Kidney (tissue), 14 donors: ENCODE data around the gene NPAS3. TPM values are rescaled to one million over a fixed set of nuclear protein-coding genes. Genes with fewer than 3 reads are reported as not detected.

Source experiments
- DNase-seq, 5 donors: peaks; one replicate each; pipeline ENCODE4 v3.0.0-alpha.2; 2013 to 2020
- FAIRE-seq: peaks from 2 replicates; lab custom pipeline; 2012; peaks lifted over from hg19 to GRCh38; lab: Jason Lieb, UNC
- H3K27ac ChIP-seq, 2 donors: one replicate each; pipeline ENCODE4 v1.7.0; 2013; ENCODE audit warnings: low read depth in 2 of 2, low read length in 2 of 2, inconsistent platforms in 1 of 2
- H3K27me3 ChIP-seq: one replicate; pipeline ENCODE4 v1.7.1; 2013; ENCODE audit warnings: low read length, inconsistent platforms; ENCODE audit not compliant: control insufficient read depth, insufficient read depth
- H3K36me3 ChIP-seq, 3 donors: one replicate each; pipeline versions ENCODE4 v1.7.0 to v1.7.1; 2013; ENCODE audit warnings: low read length in 3 of 3, control low read depth in 1 of 3, inconsistent platforms in 1 of 3; ENCODE audit not compliant: insufficient read depth in 3 of 3, control insufficient read depth in 2 of 3
- H3K4me1 ChIP-seq, 3 donors: one replicate each; pipeline versions ENCODE4 v1.7.0 to v1.7.1; 2013; ENCODE audit warnings: low read length in 3 of 3, inconsistent platforms in 1 of 3, low read depth in 1 of 3; ENCODE audit not compliant: control insufficient read depth in 2 of 3, insufficient read depth in 2 of 3
- H3K4me3 ChIP-seq, 3 donors: one replicate each; pipeline versions ENCODE4 v1.7.0 to v1.8.1; 2013; ENCODE audit warnings: low read length in 3 of 3, control low read depth in 1 of 3, inconsistent platforms in 1 of 3
- H3K9ac ChIP-seq, 3 donors: one replicate each; pipeline versions ENCODE4 v1.7.0 to v1.7.1; 2013; ENCODE audit warnings: low read length in 3 of 3, control low read depth in 1 of 3, inconsistent platforms in 1 of 3
- H3K9me3 ChIP-seq, 3 donors: one replicate each; pipeline versions ENCODE4 v1.7.0 to v1.7.1; 2013; ENCODE audit warnings: low read length in 3 of 3, control low read depth in 1 of 3, inconsistent platforms in 1 of 3; ENCODE audit not compliant: control insufficient read depth in 2 of 3, insufficient read depth in 1 of 3
- intact Hi-C: fragments of 100-400 bp; cut with DNase I; formaldehyde crosslinking; loops from one replicate; pipeline ENCODE4 v1.11.1; 2022
- polyA plus RNA-seq: library from polyadenylated mRNA; stranded (reverse); fragments of 350-450 nt; fragmentation: Illumina TruSeq; extraction: RNeasy Lipid Tissue Mini Kit (QIAGEN cat#74804); gene quantifications from one replicate; pipeline ENCODE4 v1.2.3, GENCODE V29; 2014; ENCODE audit warnings: low read depth, low replicate concordance; ENCODE audit not compliant: insufficient read depth
- total RNA-seq: library from RNA; stranded (reverse); fragmentation: NEBNext Ultra II Directional; extraction: Animal tissue kit (Norgen Biotek cat#: 25700); gene quantifications from one replicate; pipeline ENCODE4 v1.2.1, GENCODE V29; 2021
- TF ChIP-seq, protein P1 (sequence below): IDR thresholded peaks from 3 replicates; pipeline ENCODE4 v1.5.1; 2012; ENCODE audit warnings: mild to moderate bottlenecking, moderate library complexity, borderline replicate concordance; ENCODE audit not compliant: insufficient read depth; ENCODE audit errors: extremely low read depth
- donor health status: control.
- donor health status: control.
- donor health status: control.
- donor health status: control.
- donor health status: control.
- donor health status: DM: yes; HTN: yes; CAD: no.
- donor health status: Normal renal cell carcinoma (clear cell type).

NPAS3 gene
- total and polyA plus RNA-seq, 2 donors from 2014 or later = 0.82 to 5.0 TPM

- no peaks in the 10 kb centered on the region for H3K36me3 ChIP-seq
- DNase-seq (no peak), FAIRE-seq (no peak)
- no peaks in the 10 kb centered on the region for H3K27me3 ChIP-seq
- no peak overlapping the region for H3K4me3 ChIP-seq
- H3K27ac ChIP-seq = no peak overlapping the region
- H3K9me3 ChIP-seq = no peaks in the 10 kb centered on the region
- TF ChIP-seq, protein P1, sequence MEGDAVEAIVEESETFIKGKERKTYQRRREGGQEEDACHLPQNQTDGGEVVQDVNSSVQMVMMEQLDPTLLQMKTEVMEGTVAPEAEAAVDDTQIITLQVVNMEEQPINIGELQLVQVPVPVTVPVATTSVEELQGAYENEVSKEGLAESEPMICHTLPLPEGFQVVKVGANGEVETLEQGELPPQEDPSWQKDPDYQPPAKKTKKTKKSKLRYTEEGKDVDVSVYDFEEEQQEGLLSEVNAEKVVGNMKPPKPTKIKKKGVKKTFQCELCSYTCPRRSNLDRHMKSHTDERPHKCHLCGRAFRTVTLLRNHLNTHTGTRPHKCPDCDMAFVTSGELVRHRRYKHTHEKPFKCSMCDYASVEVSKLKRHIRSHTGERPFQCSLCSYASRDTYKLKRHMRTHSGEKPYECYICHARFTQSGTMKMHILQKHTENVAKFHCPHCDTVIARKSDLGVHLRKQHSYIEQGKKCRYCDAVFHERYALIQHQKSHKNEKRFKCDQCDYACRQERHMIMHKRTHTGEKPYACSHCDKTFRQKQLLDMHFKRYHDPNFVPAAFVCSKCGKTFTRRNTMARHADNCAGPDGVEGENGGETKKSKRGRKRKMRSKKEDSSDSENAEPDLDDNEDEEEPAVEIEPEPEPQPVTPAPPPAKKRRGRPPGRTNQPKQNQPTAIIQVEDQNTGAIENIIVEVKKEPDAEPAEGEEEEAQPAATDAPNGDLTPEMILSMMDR = no peak
- intact Hi-C loops = no loop called here
- peaks cover 0 to 2% (median 0%) of the 10 kb centered on the region in 3 donors for H3K4me1 ChIP-seq
- no peak overlapping the region for H3K9ac ChIP-seq
These were observed 629.1 kb downstream of the NPAS3 start for GRCh38 chr14:33567731-33568130.

- Histone ChIP-seq H3K27ac (no peak overlapping the region), H3K4me1 (peaks cover 0 to 2% (median 0%) of the 10 kb centered on the region in 3 donors), H3K9ac (no peak overlapping the region), H3K4me3 (no peak overlapping the region), H3K27me3 (no peaks in the 10 kb centered on the region), H3K36me3 (no peaks in the 10 kb centered on the region), H3K9me3 (no peaks in the 10 kb centered on the region)
- no peak for DNase-seq
- intact Hi-C loops = no loop called here
- FAIRE-seq = no peak
- TF ChIP-seq, protein P1 = no peak
These were observed 630.4 kb downstream of the NPAS3 start for GRCh38 chr14:33568935-33569579.

GRCh38 chr14:33569821-33570687 lies 631.4 kb downstream of the NPAS3 start:
- Histone ChIP-seq H3K4me1 (peaks cover 0 to 2% (median 0%) of the 10 kb centered on the region in 3 donors), H3K27me3 (no peaks in the 10 kb centered on the region), H3K9me3 (no peaks in the 10 kb centered on the region), H3K9ac (no peak overlapping the region), H3K4me3 (no peak overlapping the region), H3K36me3 (no peaks in the 10 kb centered on the region), H3K27ac (no peak overlapping the region)
- peak in 3 of 5 donors; percentile 14 to 71 (median 69) for DNase-seq
- FAIRE-seq = no peak
- TF ChIP-seq, protein P1 = no peak
- intact Hi-C loops = no loop called here
